ENCODE measurements around the gene TPRG1L.
"Not testable (repeated sequence)": the region's sequence is repeated elsewhere in the genome, so short reads cannot be mapped to it uniquely, and the experiment has no call there.

The TPRG1L gene

DNA sequence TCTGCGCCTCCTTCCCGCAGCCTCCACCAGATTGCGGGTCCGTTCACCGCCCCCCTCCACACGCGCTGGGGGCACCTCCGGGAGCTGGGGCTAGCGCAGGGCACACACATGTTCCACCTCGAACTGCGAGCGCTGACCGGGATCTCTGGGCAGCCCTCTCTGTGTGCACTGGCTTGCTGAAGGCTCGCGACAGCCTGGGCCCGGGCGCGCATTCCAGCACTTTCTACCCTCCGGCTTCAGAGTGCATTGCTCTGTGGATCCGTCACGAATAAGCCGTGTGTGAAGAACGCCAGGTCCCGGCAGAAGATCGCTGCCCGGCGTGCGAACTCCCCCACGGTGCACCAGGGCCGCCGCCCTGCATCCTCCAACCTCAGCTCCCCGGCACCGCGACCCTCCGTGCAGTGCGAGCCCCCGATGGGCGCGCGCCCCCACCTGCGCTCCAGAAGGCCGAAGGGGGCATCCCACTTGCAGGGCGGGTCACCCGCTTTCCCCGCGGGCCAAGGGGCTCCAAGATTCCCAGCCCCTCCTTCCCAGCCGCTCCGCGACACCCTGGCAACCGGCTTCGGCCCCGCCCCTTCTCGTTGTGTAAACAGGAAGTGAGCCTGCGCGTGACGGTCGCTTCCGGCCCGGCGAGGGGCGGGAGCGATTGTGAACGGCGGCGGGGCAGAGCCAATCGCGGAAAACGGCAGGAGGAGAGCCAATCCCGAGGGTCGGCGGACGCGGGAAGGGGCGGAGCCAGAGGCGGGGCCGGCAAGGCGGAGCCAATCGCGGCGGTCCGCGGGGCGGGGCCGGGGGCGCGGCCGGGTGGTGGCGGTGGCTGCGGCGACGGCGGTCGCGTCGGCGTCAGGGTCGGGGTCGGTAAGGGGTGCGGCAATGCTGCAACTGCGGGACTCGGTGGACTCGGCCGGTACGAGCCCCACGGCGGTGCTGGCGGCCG, at the start of gene TPRG1L:
TPRG1L (plus strand) TSS at position 816 of the 937 bp plus-strand sequence; CDS start at position 874, 58 bp downstream.
- DNase-seq (ENCODE audit: low read depth): peak; percentile 98

- not testable (repeated sequence) for DNase-seq (ENCODE audit: low read depth)
Measured at GRCh38 chr1:3575515-3575914, 49.3 kb upstream of the TPRG1L start.

GRCh38 chr1:3575993-3576392, 48.8 kb upstream of the TPRG1L start:
- DNase-seq (ENCODE audit: low read depth): no peak

DNA sequence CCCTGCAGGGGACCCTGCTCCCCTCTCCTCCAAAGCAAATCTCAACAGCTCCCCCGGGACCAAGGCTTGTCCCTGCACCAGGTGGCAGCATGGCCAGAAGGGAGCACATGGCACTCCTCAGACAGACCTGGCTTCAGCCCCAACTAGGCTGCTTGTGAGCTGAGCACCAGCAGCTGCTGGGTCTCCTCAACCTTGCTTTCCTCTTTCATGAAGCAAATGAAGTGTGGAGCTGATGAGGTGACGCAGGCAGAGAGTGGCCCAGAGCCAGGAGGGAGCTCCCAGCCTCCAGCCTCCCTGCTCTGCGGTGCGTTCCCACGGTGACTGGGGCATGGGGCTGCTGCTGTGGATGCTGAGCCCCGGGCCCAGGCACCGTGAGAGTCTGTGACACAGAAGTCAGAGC, 47.5 kb upstream of the TPRG1L start:
- no peak for DNase-seq (ENCODE audit: low read depth)

DNA sequence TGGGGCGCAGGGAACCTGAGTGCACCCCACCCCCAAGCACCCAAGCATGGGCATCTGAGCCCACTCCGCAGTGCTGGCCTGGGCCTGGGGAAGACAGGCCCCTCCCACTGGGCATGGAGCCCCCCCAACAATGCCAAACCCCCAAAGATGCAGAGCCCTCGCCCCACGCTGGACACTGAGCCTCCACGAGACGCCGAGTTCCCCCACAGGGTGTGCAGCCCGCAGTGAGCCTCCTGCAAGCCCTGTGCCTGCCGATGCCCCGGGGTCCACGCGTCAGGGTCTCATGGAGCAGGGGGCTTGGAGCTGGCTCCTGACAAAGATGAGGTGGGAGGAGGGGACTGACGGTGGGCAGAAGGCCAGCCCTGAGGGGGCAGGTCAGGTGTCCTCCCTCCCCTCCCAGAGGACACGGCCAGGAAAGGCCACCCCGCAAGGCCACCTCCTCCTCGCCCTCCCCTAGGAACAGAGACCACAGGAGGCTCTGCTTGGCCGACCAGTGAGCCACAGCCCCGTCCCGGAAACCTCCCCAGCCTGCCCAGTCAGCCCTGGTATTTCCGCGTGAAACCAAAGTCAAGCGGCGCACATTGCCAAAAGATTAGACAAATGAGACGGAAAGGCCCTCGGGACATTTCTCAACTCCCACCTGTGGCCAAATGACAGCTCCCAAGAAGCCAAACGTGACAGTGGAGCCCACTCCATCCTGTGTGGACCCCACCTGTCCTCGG, 46.9 kb upstream of the TPRG1L start:
- DNase-seq (ENCODE audit: low read depth): no peak

GRCh38 chr1:3578433-3578805, 46.4 kb upstream of the TPRG1L start:
- no peak for DNase-seq (ENCODE audit: low read depth)

DNA sequence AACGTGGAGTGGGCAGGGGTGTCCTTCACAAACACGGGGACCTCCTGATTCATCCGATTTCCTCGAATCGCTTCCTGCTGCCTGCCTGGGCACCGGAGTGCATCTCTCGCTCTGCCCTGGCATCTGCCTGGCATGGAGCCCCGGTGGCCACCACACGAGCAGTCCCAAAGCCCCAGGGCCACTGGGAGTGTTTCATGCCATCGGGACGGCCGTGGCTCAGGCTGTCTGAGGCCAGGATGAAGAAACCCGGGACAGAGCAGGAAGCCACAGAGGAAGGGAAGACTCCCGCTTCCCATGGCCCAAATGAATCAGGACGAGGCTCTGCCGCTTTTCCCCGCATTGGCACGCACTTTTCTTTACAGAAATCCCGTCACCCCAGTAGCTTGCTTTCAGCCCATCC, 45.9 kb upstream of the TPRG1L start:
- DNase-seq (ENCODE audit: low read depth): no peak

DNA sequence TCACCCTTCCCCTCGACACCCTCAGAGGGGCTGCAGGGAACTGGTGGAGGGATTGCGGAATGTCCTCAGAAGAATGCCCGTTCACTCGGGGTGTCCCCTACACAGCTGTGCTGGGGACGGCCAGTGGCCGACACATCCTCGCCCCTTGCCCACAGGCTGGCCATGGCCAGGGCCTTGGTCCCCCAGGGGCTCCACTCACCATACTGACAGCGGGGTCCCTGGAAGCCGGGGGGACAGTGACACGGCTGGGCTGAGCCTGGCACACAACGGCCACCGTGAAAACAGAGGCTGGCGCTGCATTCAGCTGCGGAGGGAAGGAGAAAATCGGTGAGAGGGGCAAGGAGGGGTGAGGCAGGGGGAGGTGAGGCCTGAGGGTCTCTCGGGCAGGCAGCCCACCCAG, 45.2 kb upstream of the TPRG1L start:
- DNase-seq (ENCODE audit: low read depth): no peak

DNA sequence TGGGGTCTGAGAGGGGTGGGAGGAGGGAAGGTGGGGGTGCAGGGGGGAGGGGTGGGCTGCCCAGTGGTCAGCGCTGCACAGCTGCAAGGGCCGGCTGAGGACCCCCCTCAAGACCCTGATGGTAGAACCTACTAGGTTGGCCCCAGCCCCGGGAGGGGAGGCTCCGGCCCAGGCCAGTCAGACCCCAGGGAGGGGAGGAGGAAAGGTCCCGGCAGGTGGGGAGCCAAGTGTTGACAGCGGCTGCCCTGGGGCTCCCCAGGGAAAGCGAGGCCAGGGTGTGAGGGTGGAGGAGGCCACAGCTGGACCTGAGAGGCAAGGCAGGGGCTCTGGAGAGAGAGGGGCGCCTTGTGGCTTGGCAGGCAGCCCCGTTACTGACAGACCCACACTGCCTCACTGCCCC, 44.6 kb upstream of the TPRG1L start:
- DNase-seq (ENCODE audit: low read depth): no peak

GRCh38 chr1:3581296-3582036, 43.3 kb upstream of the TPRG1L start:
- DNase-seq (ENCODE audit: low read depth): no peak

DNA sequence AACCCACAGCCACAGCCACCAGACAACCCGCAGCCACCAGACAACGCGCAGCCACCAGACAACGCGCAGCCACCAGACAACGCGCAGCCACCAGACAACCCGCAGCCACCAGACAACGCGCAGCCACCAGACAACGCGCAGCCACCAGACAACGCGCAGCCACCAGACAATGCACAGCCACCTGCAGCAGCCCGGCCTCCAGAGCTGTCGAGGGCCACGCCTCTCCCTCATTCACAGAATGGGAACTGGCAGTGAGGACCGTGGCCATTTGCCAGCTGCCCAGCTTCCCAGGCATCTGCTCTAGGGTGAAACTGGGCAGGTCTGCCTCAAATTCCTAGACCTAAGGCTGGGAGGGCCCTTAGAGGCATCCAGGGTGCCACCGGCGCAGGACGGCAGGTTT, 41.1 kb upstream of the TPRG1L start:
- DNase-seq (ENCODE audit: low read depth): not testable (repeated sequence)

DNA sequence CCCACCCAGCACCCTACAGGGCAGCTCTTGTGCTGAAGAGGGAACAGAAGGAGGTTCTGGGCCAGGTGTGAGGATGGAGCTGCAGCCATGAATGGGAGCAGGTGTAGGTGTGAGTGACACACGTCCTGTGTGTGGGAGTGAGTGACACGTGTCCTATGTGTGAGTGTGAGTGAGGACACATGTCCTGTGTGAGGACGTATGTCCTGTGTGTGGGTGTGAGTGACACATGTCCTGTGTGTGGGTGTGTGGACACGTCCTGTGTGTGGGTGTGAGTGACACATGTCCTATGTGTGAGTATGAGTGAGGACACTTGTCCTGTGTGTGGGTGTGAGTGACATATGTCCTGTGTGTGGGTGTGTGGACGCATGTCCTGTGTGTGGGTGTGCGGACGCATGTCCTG, 39.9 kb upstream of the TPRG1L start:
- DNase-seq (ENCODE audit: low read depth): peak; percentile 18

DNA sequence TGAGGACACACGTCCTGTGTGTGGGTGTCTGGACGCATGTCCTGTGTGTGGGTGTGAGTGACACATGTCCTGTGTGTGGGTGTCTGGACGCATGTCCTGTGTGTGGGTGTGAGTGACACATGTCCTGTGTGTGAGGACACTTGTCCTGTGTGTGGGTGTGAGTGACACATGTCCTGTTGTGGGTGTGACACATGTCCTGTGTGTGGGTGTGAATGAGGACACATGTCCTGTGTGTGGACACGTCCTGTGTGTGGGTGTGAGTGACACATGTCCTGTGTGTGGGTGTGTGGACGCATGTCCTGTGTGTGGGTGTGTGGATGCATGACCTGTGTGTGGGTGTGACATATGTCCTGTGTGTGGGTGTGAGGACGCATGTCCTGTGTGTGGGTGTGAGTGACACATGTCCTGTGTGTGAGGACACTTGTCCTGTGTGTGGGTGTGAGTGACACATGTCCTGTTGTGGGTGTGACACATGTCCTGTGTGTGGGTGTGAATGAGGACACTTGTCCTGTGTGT, 39.4 kb upstream of the TPRG1L start:
- not testable (repeated sequence) for DNase-seq (ENCODE audit: low read depth)

GRCh38 chr1:3585940-3586568, 38.8 kb upstream of the TPRG1L start:
- DNase-seq (ENCODE audit: low read depth): no peak

GRCh38 chr1:3586986-3587759, 37.6 kb upstream of the TPRG1L start:
- no peak for DNase-seq (ENCODE audit: low read depth)

DNA sequence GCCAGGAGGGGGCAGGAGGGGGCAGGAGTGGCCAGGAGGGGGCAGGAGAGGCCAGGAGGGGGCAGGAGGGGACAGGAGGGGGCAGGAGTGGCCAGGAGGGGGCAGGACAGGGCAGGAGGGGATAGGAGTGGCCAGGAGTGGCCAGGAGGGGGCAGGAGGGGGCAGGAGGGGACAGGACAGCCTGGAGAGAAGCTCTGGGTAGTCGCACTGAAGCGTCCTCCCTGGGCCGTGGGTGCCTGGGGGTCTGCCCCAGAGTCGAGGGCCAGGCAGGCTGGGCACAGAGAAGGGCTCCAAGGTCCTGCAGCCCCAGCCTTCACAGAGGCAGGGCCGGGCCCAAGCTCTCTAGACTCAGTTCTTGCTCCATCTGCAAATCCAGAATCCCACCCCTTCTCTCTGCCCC, 36.4 kb upstream of the TPRG1L start:
- DNase-seq (ENCODE audit: low read depth): no peak

GRCh38 chr1:3590139-3590763, 34.6 kb upstream of the TPRG1L start:
- no peak for DNase-seq (ENCODE audit: low read depth)

- DNase-seq (ENCODE audit: low read depth): no peak
Measured at GRCh38 chr1:3590951-3591865, 33.6 kb upstream of the TPRG1L start.

DNA sequence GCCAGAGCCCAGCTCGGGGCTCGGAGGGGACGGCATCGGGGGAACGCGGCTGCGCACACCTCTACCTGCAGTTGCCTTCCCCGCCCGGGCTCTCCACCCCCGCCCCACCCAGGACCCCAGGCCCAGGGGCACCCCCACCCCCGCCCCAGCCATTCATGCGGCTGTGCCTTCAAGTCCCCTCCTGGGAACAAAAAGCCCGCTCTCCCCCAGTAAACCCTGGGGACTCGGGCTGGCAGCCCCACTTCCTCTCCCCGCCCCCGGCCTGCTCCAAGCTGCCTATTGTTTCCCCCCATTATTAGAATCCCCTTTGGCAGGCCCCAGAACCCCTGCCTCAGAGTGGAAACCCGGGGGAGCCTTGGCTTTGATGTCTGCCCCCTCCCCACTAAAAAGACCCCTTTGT, 31.5 kb upstream of the TPRG1L start:
- no peak for DNase-seq (ENCODE audit: low read depth)
